GM10248 (cell line): ENCODE results near the gene ANKRD27.

Experiments
- CTCF ChIA-PET: fragments of 300-600 bp; sonication (Branson Sonifier 250); formaldehyde crosslinking; extraction: SDS; loops from one replicate; lab custom pipeline; 2021; ENCODE audit warnings: antibody characterized with exemption; lab: Yijun Ruan, JAX
- POLR2A ChIA-PET: fragments of 350-650 bp; sonication (Branson Sonifier 250); formaldehyde crosslinking; extraction: SDS; loops from one replicate; lab custom pipeline; 2020; ENCODE audit warnings: antibody characterized with exemption; lab: Yijun Ruan, JAX
- DNase-seq: peaks from one replicate; pipeline ENCODE4 v3.0.0; 2012; ENCODE audit errors: extremely low spot score
- TF ChIP-seq, protein P1 (sequence below): IDR thresholded peaks from 2 replicates; pipeline ENCODE4 v1.5.1; 2012; ENCODE audit warnings: mild to moderate bottlenecking, low read depth; ENCODE audit errors: extremely low read depth, missing control alignments, control extremely low read depth

Gene ANKRD27

DNA sequence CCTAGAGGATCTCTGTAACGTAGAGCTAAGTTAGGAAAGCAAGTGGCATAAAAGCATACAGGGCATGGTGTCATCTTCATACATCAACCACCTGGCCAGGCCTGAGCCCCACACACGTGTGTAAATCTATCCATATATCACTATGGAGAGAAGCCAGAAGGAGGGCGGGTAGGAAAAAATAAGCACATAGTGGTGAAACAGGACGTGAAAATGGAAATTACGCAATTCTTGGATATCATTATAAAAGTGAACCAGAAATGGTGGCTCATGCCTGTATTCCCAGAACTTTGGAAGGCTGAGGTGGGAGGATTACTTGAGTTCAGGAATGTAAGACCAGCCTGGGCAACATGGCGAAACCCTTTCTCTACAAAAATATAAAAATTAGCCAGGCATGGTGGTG is 50.6 kb downstream of the ANKRD27 start:
- CTCF ChIA-PET, result interaction anchor here (1.0 to 1.2 kb wide), 2 partner anchors 9 to 32 kb away, joined by 3 to 4 read pairs; no protein-coding TSS in a partner anchor
- no peak for DNase-seq
- POLR2A ChIA-PET, result no interaction called here
- TF ChIP-seq, protein P1, sequence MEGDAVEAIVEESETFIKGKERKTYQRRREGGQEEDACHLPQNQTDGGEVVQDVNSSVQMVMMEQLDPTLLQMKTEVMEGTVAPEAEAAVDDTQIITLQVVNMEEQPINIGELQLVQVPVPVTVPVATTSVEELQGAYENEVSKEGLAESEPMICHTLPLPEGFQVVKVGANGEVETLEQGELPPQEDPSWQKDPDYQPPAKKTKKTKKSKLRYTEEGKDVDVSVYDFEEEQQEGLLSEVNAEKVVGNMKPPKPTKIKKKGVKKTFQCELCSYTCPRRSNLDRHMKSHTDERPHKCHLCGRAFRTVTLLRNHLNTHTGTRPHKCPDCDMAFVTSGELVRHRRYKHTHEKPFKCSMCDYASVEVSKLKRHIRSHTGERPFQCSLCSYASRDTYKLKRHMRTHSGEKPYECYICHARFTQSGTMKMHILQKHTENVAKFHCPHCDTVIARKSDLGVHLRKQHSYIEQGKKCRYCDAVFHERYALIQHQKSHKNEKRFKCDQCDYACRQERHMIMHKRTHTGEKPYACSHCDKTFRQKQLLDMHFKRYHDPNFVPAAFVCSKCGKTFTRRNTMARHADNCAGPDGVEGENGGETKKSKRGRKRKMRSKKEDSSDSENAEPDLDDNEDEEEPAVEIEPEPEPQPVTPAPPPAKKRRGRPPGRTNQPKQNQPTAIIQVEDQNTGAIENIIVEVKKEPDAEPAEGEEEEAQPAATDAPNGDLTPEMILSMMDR, result no peak

DNA sequence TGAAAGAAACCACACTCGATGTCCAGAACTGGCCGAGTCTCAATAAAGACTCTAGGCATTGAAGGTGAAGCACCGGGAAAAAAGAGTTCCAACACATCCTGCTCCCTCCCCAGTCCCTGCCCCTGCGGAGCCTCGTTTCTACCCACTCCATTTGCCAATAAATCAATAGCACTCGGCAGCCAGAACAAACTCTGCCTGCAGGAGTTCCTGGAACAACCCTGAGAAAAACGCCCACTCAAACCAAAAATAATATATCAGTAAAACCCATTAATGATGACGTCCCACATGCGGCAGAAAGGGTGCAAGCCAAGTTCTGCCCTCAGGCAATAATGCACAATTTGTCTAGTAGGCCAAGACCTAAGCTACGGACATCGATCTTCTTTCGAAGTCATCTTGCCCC is 53.0 kb downstream of the ANKRD27 start:
- TF ChIP-seq, protein P1, result no peak
- DNase-seq, result no peak
- ChIA-PET CTCF (interaction anchor here (1.3 to 1.9 kb wide), 3 partner anchors 11 to 22 kb away, joined by 3 to 5 read pairs (median 4); no protein-coding TSS in a partner anchor), POLR2A (no interaction called here)

DNA sequence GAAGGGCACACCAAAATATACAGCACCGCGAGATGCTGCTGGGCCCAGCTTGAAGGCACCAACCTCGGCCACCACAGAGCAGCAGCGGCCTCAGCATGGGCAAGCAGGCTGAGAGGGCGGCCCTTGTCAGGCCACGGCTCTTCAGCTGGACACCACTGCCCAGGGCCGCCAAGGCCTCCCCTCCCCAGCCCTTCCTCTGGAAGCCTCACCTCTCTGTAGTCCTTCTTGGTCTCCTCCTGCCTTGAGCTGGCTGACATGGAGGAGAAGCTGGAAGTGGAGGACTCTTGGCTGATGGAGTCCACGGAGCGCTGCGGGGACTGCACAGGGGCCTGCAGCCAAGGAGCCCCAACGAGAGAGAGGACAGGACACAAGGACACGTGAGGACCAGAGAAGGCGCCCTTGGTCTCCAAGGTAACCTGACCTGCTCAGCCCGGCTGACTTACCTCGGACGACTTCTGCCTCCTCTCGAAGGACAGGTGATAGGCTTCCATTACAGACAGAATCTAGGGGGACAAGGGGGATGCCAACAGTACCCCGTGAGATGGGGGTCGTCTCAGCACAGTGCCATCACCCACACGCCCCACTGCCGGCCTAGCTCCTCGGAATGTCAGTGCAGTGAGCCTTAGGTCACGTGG is 55.8 kb downstream of the ANKRD27 start:
- CTCF ChIA-PET, result no interaction called here
- TF ChIP-seq, protein P1, result no peak

DNA sequence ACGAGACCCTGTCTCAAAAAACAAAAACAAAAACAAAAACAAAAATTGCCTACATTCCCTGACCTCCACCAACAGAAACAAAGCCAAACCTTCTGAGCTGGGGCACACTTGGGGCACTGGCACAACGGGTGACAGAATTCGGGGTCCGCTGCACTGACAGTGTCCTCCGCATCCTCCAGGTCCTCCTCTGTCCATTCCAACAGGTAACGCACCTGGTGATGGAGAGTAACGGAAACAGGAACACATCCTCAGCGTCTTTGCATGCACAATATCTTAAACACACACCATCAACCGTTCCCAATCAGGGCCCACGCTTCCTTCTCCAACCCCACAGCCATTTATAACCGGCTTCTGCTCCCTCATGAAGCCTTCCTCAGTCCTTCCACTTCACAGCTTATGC is 59.4 kb downstream of the ANKRD27 start:
- ChIA-PET CTCF (no interaction called here), POLR2A (no interaction called here)
- TF ChIP-seq, protein P1, result no peak
- DNase-seq, result no peak

More for the DNA sequence above, 55.8 kb downstream of the ANKRD27 start:
- POLR2A ChIA-PET, result no interaction called here
- DNase-seq, result no peak

DNA sequence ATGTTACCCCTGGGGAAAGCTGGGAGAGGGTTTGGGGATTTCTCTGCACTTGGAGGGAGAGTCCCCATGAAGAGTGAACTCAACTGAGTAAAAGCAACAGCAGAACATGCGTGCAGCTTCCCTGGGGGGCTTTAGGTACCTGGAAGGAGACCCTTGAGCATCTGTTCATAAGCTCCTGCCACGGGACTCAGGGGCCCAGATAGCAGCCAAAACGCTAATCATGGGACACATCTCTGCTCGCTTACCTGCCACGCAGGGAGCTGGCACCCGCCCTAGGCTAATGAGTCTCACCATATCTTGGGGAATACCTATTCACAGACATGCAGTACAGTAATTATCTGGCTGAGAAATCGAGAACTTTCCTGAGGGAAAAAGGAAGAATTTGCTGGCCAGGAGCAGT is 60.1 kb downstream of the ANKRD27 start:
- no peak for DNase-seq
- POLR2A ChIA-PET, result no interaction called here
- TF ChIP-seq, protein P1, result no peak
- CTCF ChIA-PET, result no interaction called here

DNA sequence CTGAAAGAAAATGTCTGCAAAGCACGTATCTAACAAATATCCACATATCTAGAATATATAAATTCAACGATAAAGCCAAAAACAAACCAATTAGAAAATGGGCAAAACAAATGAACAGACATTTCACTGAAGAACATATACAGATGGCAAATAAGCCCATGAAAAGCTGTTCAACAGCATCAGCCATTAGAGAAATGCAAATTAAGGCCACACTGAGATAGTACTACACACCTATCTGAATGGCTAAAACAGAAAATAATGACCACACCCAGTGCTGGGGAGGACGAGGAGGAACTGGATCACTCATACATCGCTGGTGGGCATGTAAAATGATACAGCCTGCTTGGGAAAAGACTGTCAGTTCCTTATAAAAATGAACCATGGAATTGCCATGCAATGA is 62.0 kb downstream of the ANKRD27 start:
- DNase-seq, result no peak
- CTCF ChIA-PET, result interaction anchor here (0.9 to 1.8 kb wide), 2 partner anchors 14 to 35 kb away, joined by 3 to 10 read pairs; no protein-coding TSS in a partner anchor
- TF ChIP-seq, protein P1, result no peak
- POLR2A ChIA-PET, result no interaction called here
